Fibroblast of the aortic adventitia (primary cell): Measurements from ENCODE around the gene CNTN3. TPM values are rescaled to one million over a fixed set of nuclear protein-coding genes. Genes with fewer than 3 reads are reported as not detected.

Experiments
- DNase-seq: peaks from one replicate; pipeline ENCODE4 v3.0.0-alpha.2; 2010; ENCODE audit warnings: low read depth
- H3K4me3 ChIP-seq: 2 replicates; pipeline ENCODE4 v1.5.1; 2011; ENCODE audit warnings: low read depth, mild to moderate bottlenecking, control low read depth, low read length, moderate library complexity
- CTCF ChIP-seq: IDR thresholded peaks from 2 replicates; pipeline ENCODE4 v1.5.1; 2011; ENCODE audit warnings: mild to moderate bottlenecking, low read length, control low read depth, inconsistent platforms; ENCODE audit not compliant: insufficient read depth
- total RNA-seq: library from RNA; depleted of rRNA; stranded (reverse); fragments of >200 nt; gene quantifications from 2 replicates; pipeline ENCODE4 v1.2.3, GENCODE V29; 2012; ENCODE audit warnings: low replicate concordance

The CNTN3 gene
- total RNA-seq, 1 donor: 2.4 TPM

GRCh38 chr3:74643636-74644035, 29.2 kb upstream of the CNTN3 start:
- TF ChIP-seq CTCF: no peak
- no peak for DNase-seq
- H3K4me3 ChIP-seq: no peak overlapping the region

- H3K4me3 ChIP-seq: no peak overlapping the region
- no peak for TF ChIP-seq CTCF
- DNase-seq: no peak
These were observed 28.4 kb upstream of the CNTN3 start for GRCh38 chr3:74642876-74643275.

- DNase-seq: no peak
- no peak for TF ChIP-seq CTCF
- H3K4me3 ChIP-seq: no peak overlapping the region
These were observed 25.8 kb upstream of the CNTN3 start for GRCh38 chr3:74640211-74640610.

- DNase-seq: no peak
- H3K4me3 ChIP-seq: no peak overlapping the region
- TF ChIP-seq CTCF: no peak
These were observed 25.2 kb upstream of the CNTN3 start for GRCh38 chr3:74639681-74640080.

GRCh38 chr3:74636981-74637380, 22.5 kb upstream of the CNTN3 start:
- TF ChIP-seq CTCF: no peak
- no peak for DNase-seq
- H3K4me3 ChIP-seq: no peak overlapping the region

- H3K4me3 ChIP-seq: no peak overlapping the region
- DNase-seq: no peak
- no peak for TF ChIP-seq CTCF
These were observed 18.6 kb upstream of the CNTN3 start for GRCh38 chr3:74633021-74633420.

- TF ChIP-seq CTCF: no peak
- H3K4me3 ChIP-seq: no peak overlapping the region
- no peak for DNase-seq
These were observed 17.1 kb upstream of the CNTN3 start for GRCh38 chr3:74631351-74632140.
